Fibroblast of skin of left biceps (primary cell): ENCODE results near the gene SH3TC1.

Experiments used
- DNase-seq, 2 experiments: peaks; one replicate each; pipeline ENCODE4 v3.0.0-alpha.2; 2013; ENCODE audit warnings: low read depth in 2 of 2

SH3TC1 gene

GRCh38 chr4:8214136-8214535 lies 15.0 kb downstream of the SH3TC1 start:
- DNase-seq = no peak

DNA sequence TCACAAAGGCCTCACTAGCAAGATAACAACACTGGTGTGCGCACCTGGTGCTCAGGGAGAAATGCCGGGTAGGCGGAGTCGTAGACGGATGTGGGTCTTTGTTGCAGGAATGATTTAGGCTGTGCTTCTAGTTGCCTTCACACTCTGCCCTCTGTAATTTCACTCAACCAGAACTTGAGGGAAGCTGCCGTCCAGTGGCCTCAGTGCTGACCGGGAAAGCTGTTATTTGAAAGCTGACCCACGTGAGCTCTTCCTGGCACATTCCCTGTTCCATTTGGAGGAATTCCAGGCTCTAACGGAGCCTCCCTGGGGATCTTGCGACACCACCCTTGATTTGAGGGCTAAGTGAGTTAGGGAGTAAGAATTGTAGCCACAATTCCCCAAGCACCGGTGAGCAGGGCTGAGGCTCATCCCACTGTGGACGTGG lies 15.9 kb downstream of the SH3TC1 start:
- no peak for DNase-seq

GRCh38 chr4:8215641-8216442 lies 16.8 kb downstream of the SH3TC1 start:
- no peak for DNase-seq

GRCh38 chr4:8216443-8217245 lies 17.6 kb downstream of the SH3TC1 start:
- no peak for DNase-seq

- DNase-seq = no peak
These were observed 18.1 kb downstream of the SH3TC1 start for GRCh38 chr4:8217246-8217511.

DNA sequence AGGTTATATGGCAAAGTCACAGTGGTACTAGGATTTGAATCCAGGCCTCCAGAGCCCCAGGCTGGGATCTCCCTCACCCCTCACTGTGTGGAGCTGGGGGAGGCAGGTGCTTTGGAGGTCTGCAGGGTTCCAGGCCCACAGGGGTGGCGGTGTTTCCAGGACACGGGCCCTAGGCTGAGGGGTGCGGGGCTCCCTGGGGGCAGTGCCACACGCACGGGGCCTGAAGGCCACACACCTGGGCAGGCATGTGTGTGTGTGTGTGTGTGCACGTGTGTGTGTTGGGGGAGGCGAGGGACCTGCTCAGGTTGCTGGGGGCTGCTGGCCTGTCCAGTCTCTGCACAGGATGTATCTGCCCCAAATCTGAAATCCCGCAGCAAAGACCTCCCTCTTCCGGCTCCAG lies 18.8 kb downstream of the SH3TC1 start:
- no peak for DNase-seq

DNA sequence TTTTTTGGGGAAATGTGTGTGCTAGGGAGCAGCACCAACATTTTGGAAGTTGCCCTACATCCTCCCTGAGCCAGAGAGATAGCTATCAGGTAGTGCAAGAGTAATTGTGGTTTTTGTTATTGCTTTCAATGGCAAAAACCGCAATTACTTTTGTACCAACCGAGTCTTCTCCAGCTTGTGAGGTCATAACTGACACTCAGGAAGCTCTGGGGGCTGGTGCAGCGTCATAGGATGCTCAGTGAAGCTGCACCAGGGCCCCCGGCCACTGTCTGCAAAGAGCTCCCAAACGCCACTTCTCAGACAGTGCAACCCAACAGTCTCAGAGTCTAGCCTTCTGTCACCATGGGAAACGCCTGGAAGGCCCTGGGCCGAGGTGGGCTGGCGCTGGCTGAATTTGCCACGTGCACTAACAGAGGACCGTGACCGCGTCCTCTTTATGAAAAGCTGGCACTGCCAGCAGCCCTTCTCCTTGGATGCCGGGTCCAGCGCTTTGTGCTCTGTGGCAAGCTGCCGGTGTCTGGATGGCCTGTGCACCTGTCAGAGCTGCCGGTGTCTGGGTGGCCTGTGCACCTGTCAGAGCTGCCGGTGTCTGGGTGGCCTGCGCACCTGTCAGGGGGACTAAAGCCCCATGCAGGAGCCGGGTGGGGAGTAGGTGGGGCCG lies 19.4 kb downstream of the SH3TC1 start:
- DNase-seq = no peak

GRCh38 chr4:8219236-8219635 lies 20.1 kb downstream of the SH3TC1 start:
- DNase-seq = no peak

GRCh38 chr4:8220661-8221450 lies 21.8 kb downstream of the SH3TC1 start:
- no peak for DNase-seq

GRCh38 chr4:8221476-8221875 lies 22.4 kb downstream of the SH3TC1 start:
- peak; percentile 13 to 18 for DNase-seq

GRCh38 chr4:8221985-8222384 lies 22.9 kb downstream of the SH3TC1 start:
- DNase-seq = no peak

GRCh38 chr4:8222609-8223388 lies 23.7 kb downstream of the SH3TC1 start:
- DNase-seq = no peak

- no peak for DNase-seq
These were observed 25.3 kb downstream of the SH3TC1 start for GRCh38 chr4:8224267-8224974.

DNA sequence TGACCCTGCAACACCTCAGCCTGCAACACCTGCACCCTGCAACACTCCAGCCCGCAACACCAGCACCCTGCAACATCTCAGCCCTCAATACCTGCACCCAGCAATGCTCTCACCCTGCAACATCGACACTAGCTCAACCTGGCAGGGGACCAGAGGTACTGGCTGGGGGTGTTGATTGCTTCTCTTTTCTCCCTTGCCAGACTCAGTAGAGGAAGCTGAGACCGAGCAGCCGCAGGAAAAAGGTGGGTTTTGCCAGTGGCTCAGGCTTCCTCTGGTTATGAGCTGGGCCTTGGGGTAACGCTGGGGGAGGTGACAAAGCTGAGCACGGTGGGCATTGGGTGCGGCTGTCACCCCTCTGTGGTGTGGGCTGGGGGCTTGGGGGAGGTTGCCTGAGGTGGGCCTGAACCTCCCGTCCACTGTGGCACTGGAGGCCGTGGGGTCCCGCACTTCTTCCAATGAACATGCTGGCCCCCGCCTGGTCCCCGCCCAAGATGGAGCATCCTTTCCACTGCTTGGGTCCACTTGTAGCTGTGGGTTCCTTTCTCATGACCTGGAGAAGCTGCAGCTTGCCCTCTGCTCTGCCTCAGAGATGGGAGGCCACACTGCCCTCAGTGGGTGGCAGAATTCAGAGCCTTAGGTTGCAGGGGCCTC lies 26.0 kb downstream of the SH3TC1 start:
- DNase-seq = no peak

GRCh38 chr4:8225706-8226443 lies 26.8 kb downstream of the SH3TC1 start:
- no peak for DNase-seq

GRCh38 chr4:8227201-8227770 lies 28.2 kb downstream of the SH3TC1 start:
- DNase-seq = no peak

DNA sequence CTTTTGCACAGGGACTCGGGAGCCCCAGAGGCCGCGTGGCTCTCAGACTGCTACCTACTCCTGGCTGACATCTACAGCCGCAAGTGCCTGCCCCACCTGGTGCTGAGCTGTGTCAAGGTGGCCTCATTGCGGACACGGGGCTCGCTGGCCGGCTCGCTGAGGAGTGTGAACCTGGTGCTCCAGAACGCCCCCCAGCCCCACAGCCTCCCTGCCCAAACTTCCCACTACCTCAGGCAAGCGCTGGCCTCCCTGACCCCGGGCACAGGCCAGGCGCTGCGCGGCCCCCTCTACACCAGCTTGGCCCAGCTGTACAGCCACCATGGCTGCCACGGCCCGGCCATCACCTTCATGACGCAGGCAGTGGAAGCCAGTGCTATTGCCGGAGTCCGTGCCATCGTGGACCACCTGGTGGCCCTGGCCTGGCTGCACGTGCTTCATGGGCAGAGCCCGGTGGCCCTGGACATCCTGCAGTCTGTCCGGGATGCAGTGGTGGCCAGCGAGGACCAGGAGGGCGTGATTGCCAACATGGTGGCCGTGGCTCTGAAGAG lies 28.8 kb downstream of the SH3TC1 start:
- no peak for DNase-seq
